ENCODE results near the gene SPRR5. TPM values are rescaled to one million over a fixed set of nuclear protein-coding genes. Genes with fewer than 3 reads are reported as not detected.

Gene SPRR5
- total and polyA plus RNA-seq, 7 donors, result not detected

- Histone ChIP-seq H3K9me3 (no peaks in the 10 kb centered on the region), H3K27me3 (ENCODE audit: insufficient read depth in 3 of 3, low read length in 2 of 3) (no peaks in the 10 kb centered on the region), H3K27ac (no peak overlapping the region), H3K4me3 (no peak overlapping the region), H3K36me3 (ENCODE audit: insufficient read depth in 1 of 2, low read depth in 1 of 2) (no peaks in the 10 kb centered on the region), H3K4me1 (no peaks in the 10 kb centered on the region)
- no peak for DNase-seq
- no peak for ATAC-seq
- 62 to 65% (median 63%) methylated on average over 3 of the region's 3 CpGs for WGBS, 3 donors
- TF ChIP-seq CTCF (IDR thresholded peaks at IDR 0.05), result no peak
- intact Hi-C loops (cut with DNase I), result no loop called here
Observed at GRCh38 chr1:152926091-152926490, 20.9 kb upstream of the SPRR5 start.

- no peak for DNase-seq
- Histone ChIP-seq H3K4me3 (no peak overlapping the region), H3K36me3 (ENCODE audit: insufficient read depth in 1 of 2, low read depth in 1 of 2) (no peaks in the 10 kb centered on the region), H3K27me3 (ENCODE audit: insufficient read depth in 3 of 3, low read length in 2 of 3) (no peaks in the 10 kb centered on the region), H3K9me3 (no peaks in the 10 kb centered on the region), H3K27ac (no peak overlapping the region), H3K4me1 (no peaks in the 10 kb centered on the region)
- intact Hi-C loops (cut with DNase I), result no loop called here
- no peak for TF ChIP-seq CTCF (IDR thresholded peaks at IDR 0.05)
- 86 to 89% (median 87%) methylated on average over 3 of the region's 3 CpGs for WGBS, 3 donors
- no peak for ATAC-seq
Observed at GRCh38 chr1:152928671-152929070, 18.3 kb upstream of the SPRR5 start.

- no peak for ATAC-seq
- Histone ChIP-seq H3K9me3 (no peaks in the 10 kb centered on the region), H3K27me3 (ENCODE audit: insufficient read depth in 3 of 3, low read length in 2 of 3) (peaks cover 0 to 2% (median 0%) of the 10 kb centered on the region in 3 donors), H3K4me1 (no peaks in the 10 kb centered on the region), H3K36me3 (ENCODE audit: insufficient read depth in 1 of 2, low read depth in 1 of 2) (no peaks in the 10 kb centered on the region), H3K27ac (no peak overlapping the region), H3K4me3 (no peak overlapping the region)
- TF ChIP-seq CTCF (IDR thresholded peaks at IDR 0.05), result no peak
- intact Hi-C loops (cut with DNase I), result no loop called here
- WGBS, 3 donors, result 60 to 65% (median 63%) methylated on average over 4 of the region's 4 CpGs
- no peak for DNase-seq
Observed at GRCh38 chr1:152932170-152932811, 14.7 kb upstream of the SPRR5 start.

GRCh38 chr1:152933196-152933595 lies 13.8 kb upstream of the SPRR5 start:
- H3K4me1 ChIP-seq, result no peaks in the 10 kb centered on the region
- H3K4me3 ChIP-seq, result no peak overlapping the region
- intact Hi-C loops (cut with DNase I), result no loop called here
- H3K27me3 ChIP-seq (ENCODE audit: insufficient read depth in 3 of 3, low read length in 2 of 3), result peaks cover 0 to 2% (median 0%) of the 10 kb centered on the region in 3 donors
- no peak overlapping the region for H3K27ac ChIP-seq
- ATAC-seq (no peak), DNase-seq (no peak)
- no peak for TF ChIP-seq CTCF (IDR thresholded peaks at IDR 0.05)
- no peaks in the 10 kb centered on the region for H3K36me3 ChIP-seq (ENCODE audit: insufficient read depth in 1 of 2, low read depth in 1 of 2)
- no peaks in the 10 kb centered on the region for H3K9me3 ChIP-seq
- WGBS, 3 donors, result 61 to 71% (median 65%) methylated on average over 2 of the region's 2 CpGs

GRCh38 chr1:152940614-152941013 lies 6.4 kb upstream of the SPRR5 start:
- no peaks in the 10 kb centered on the region for H3K4me1 ChIP-seq
- ATAC-seq, result no peak
- no peak for DNase-seq
- H3K36me3 ChIP-seq (ENCODE audit: insufficient read depth in 1 of 2, low read depth in 1 of 2), result no peaks in the 10 kb centered on the region
- no peaks in the 10 kb centered on the region for H3K27me3 ChIP-seq (ENCODE audit: insufficient read depth in 3 of 3, low read length in 2 of 3)
- TF ChIP-seq CTCF (IDR thresholded peaks at IDR 0.05), result no peak
- H3K27ac ChIP-seq, result no peak overlapping the region
- WGBS, 3 donors, result 78 to 82% (median 81%) methylated on average over 1 of the region's 1 CpG
- intact Hi-C loops (cut with DNase I), result no loop called here
- H3K4me3 ChIP-seq, result no peak overlapping the region
- H3K9me3 ChIP-seq, result no peaks in the 10 kb centered on the region
